ENCODE data around the gene CDH4.
"Not testable (repeated sequence)": the region's sequence is repeated elsewhere in the genome, so short reads cannot be mapped to it uniquely, and the experiment has no call there.

CDH4 gene

DNA sequence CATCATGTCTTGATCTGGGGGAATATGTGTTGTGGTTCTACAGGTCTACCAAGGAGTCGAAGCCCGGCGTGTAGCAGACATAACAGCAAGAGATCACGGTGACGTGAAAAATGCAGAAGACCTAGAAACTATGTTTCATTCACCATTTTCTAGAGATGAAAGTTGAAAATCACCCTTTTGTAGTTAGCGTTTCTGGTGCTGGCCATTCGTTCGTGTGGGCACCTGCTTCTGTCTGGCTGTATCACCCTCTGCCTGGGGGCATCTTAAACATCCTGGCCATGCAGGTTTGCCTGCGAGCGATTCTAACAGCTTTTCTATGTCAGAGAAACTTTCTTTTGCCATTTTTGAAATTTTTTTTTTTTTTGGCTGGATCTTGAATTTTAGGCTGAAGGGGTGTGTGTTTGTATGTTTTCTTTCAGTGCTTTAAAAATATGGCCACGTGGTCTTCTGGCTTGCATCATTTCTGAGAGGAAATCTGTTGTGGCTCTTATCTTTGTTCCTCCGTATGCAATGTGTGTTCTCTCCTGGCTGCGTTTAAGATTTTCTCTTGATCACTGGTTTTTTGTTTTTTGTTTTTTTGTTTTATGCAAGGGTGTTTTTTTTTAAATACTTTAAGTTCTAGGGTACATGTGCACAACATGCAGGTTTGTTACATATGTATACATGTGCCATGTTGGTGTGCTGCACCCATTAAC, 226.7 kb downstream of the CDH4 start:
- TF ChIP-seq ZNF16 (tag by site-specific recombination; IDR thresholded peaks at IDR 0.05; ENCODE audit: low read depth) (no peak), ZNF791 (tag by site-specific recombination; IDR thresholded peaks at IDR 0.05) (peak; percentile 82), REPIN1 (tag by site-specific recombination; IDR thresholded peaks at IDR 0.05; ENCODE audit: low read depth) (no peak)
- Histone ChIP-seq H3K9me3 (ENCODE audit: control insufficient read depth, insufficient read depth, low read depth, low read length) (no peaks in the 10 kb centered on the region), H3K36me3 (ENCODE audit: control insufficient read depth in 2 of 2, insufficient read depth in 1 of 2, low read length in 2 of 2) (no peaks in the 10 kb centered on the region), H3K4me3 (ENCODE audit: low read depth, low read length) (no peak overlapping the region), H3K4me1 (ENCODE audit: control insufficient read depth, insufficient read depth, low read length) (no peaks in the 10 kb centered on the region), H3K27ac (ENCODE audit: extremely low read depth, low read depth, low read length) (no peak overlapping the region)
- ChIA-PET CTCF (no interaction called here), POLR2A (no interaction called here)

DNA sequence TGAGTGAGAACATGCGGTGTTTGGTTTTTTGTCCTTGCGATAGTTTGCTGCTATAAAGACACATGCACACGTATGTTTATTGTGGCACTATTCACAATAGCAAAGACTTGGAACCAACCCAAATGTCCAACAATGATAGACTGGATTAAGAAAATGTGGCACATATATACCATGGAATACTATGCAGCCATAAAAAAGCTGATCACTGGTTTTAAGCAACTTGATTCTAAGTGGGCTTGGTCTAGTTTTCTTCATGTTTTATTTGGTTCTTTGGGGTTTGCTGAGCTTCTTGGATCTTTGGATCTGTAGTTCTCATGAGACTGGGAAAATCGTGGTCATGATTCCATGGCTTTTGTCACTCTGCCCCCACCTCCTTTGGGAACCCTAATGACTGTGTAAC, 227.4 kb downstream of the CDH4 start:
- H3K4me1 ChIP-seq (ENCODE audit: control insufficient read depth, insufficient read depth, low read length); CTCF ChIA-PET; H3K4me3 ChIP-seq (ENCODE audit: low read depth, low read length); H3K36me3 ChIP-seq (ENCODE audit: control insufficient read depth in 2 of 2, insufficient read depth in 1 of 2, low read length in 2 of 2); H3K27ac ChIP-seq (ENCODE audit: extremely low read depth, low read depth, low read length); POLR2A ChIA-PET; H3K9me3 ChIP-seq (ENCODE audit: control insufficient read depth, insufficient read depth, low read depth, low read length): not testable (repeated sequence)
- TF ChIP-seq ZNF146 (tag by site-specific recombination; IDR thresholded peaks at IDR 0.05) = peak; percentile 78

DNA sequence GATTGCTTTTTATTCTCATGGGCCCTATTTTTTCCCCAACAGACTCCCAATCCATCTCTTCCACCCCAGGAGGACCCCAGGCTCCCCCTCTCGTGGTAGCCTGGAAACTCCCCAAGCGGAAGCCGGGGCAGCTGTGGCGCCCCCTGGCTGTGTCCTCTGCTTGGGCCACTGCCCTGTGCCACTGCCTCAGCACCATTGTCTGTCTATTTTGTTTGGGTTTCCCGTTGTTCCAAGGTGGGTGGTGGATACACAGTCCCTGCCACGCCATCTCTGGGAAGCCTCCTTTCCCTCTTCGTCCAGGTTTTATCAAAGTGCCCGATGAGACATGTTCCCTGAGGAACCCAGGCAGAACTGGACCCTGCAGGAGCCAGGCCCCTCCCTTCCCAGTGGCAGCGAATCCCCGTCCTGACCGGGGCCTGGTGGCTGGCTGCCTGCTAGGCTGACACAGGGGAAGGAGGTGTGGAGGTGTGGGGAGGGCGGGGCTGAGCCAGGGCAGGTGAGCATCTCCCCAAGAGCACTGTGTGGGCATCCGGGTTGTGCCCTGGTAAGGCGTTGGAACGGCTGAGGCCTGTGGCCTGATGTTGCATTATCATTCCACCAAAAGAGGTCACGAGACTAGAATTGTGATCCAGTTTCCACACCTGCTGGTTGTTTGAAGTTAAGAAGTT, 228.2 kb downstream of the CDH4 start:
- Histone ChIP-seq H3K9me3 (ENCODE audit: control insufficient read depth, insufficient read depth, low read depth, low read length) (no peaks in the 10 kb centered on the region), H3K27ac (ENCODE audit: extremely low read depth, low read depth, low read length) (no peak overlapping the region), H3K4me3 (ENCODE audit: low read depth, low read length) (no peak overlapping the region), H3K4me1 (ENCODE audit: control insufficient read depth, insufficient read depth, low read length) (no peaks in the 10 kb centered on the region), H3K36me3 (ENCODE audit: control insufficient read depth in 2 of 2, insufficient read depth in 1 of 2, low read length in 2 of 2) (no peaks in the 10 kb centered on the region)
- CTCF ChIA-PET = no interaction called here
- no peak for TF ChIP-seq ZNF184 (tag by site-specific recombination; IDR thresholded peaks at IDR 0.05)
- TF ChIP-seq, protein P1, sequence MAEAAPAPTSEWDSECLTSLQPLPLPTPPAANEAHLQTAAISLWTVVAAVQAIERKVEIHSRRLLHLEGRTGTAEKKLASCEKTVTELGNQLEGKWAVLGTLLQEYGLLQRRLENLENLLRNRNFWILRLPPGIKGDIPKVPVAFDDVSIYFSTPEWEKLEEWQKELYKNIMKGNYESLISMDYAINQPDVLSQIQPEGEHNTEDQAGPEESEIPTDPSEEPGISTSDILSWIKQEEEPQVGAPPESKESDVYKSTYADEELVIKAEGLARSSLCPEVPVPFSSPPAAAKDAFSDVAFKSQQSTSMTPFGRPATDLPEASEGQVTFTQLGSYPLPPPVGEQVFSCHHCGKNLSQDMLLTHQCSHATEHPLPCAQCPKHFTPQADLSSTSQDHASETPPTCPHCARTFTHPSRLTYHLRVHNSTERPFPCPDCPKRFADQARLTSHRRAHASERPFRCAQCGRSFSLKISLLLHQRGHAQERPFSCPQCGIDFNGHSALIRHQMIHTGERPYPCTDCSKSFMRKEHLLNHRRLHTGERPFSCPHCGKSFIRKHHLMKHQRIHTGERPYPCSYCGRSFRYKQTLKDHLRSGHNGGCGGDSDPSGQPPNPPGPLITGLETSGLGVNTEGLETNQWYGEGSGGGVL (tag by site-specific recombination; IDR thresholded peaks at IDR 0.05) = no peak
- TF ChIP-seq ZBTB17 (tag by site-specific recombination; IDR thresholded peaks at IDR 0.05) = no peak
- no peak for TF ChIP-seq ZNF2 (tag by site-specific recombination; IDR thresholded peaks at IDR 0.05)
- TF ChIP-seq, protein P2, sequence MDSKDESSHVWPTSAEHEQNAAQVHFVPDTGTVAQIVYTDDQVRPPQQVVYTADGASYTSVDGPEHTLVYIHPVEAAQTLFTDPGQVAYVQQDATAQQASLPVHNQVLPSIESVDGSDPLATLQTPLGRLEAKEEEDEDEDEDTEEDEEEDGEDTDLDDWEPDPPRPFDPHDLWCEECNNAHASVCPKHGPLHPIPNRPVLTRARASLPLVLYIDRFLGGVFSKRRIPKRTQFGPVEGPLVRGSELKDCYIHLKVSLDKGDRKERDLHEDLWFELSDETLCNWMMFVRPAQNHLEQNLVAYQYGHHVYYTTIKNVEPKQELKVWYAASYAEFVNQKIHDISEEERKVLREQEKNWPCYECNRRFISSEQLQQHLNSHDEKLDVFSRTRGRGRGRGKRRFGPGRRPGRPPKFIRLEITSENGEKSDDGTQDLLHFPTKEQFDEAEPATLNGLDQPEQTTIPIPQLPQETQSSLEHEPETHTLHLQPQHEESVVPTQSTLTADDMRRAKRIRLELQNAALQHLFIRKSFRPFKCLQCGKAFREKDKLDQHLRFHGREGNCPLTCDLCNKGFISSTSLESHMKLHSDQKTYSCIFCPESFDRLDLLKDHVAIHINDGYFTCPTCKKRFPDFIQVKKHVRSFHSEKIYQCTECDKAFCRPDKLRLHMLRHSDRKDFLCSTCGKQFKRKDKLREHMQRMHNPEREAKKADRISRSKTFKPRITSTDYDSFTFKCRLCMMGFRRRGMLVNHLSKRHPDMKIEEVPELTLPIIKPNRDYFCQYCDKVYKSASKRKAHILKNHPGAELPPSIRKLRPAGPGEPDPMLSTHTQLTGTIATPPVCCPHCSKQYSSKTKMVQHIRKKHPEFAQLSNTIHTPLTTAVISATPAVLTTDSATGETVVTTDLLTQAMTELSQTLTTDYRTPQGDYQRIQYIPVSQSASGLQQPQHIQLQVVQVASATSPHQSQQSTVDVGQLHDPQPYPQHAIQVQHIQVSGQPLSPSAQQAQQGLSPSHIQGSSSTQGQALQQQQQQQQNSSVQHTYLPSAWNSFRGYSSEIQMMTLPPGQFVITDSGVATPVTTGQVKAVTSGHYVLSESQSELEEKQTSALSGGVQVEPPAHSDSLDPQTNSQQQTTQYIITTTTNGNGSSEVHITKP (tag by site-specific recombination; IDR thresholded peaks at IDR 0.05) = no peak
- TF ChIP-seq ZNF112 (tag by site-specific recombination; IDR thresholded peaks at IDR 0.05) = no peak
- TF ChIP-seq, protein P3, sequence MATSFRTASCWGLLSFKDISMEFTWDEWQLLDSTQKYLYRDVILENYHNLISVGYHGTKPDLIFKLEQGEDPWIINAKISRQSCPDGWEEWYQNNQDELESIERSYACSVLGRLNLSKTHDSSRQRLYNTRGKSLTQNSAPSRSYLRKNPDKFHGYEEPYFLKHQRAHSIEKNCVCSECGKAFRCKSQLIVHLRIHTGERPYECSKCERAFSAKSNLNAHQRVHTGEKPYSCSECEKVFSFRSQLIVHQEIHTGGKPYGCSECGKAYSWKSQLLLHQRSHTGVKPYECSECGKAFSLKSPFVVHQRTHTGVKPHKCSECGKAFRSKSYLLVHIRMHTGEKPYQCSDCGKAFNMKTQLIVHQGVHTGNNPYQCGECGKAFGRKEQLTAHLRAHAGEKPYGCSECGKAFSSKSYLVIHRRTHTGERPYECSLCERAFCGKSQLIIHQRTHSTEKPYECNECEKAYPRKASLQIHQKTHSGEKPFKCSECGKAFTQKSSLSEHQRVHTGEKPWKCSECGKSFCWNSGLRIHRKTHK (tag by site-specific recombination; IDR thresholded peaks at IDR 0.05) = no peak
- TF ChIP-seq HOXC10 (CRISPR knock-in tag; IDR thresholded peaks at IDR 0.05) = no peak
- TF ChIP-seq ZNF274 (IDR thresholded peaks at IDR 0.05; ENCODE audit: low read length) = no peak
- TF ChIP-seq ZNF274 (tag by site-specific recombination; IDR thresholded peaks at IDR 0.05; ENCODE audit: borderline replicate concordance) = no peak
- TF ChIP-seq, protein P4, sequence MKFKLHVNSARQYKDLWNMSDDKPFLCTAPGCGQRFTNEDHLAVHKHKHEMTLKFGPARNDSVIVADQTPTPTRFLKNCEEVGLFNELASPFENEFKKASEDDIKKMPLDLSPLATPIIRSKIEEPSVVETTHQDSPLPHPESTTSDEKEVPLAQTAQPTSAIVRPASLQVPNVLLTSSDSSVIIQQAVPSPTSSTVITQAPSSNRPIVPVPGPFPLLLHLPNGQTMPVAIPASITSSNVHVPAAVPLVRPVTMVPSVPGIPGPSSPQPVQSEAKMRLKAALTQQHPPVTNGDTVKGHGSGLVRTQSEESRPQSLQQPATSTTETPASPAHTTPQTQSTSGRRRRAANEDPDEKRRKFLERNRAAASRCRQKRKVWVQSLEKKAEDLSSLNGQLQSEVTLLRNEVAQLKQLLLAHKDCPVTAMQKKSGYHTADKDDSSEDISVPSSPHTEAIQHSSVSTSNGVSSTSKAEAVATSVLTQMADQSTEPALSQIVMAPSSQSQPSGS (tag by site-specific recombination; IDR thresholded peaks at IDR 0.05; ENCODE audit: low read depth) = no peak
- TF ChIP-seq ZFP3 (tag by site-specific recombination; IDR thresholded peaks at IDR 0.05; ENCODE audit: low read depth) = no peak
- TF ChIP-seq ZNF19 (tag by site-specific recombination; IDR thresholded peaks at IDR 0.05; ENCODE audit: low read depth) = no peak
- TF ChIP-seq ZNF416 (tag by site-specific recombination; IDR thresholded peaks at IDR 0.05) = no peak
- TF ChIP-seq GLIS2 (tag by site-specific recombination; IDR thresholded peaks at IDR 0.05) = no peak
- no peak for TF ChIP-seq ZNF654 (tag by site-specific recombination; IDR thresholded peaks at IDR 0.05; ENCODE audit: low read depth)
- TF ChIP-seq ZNF248 (tag by site-specific recombination; IDR thresholded peaks at IDR 0.05) = no peak
- no peak for TF ChIP-seq ZIC2 (tag by site-specific recombination; IDR thresholded peaks at IDR 0.05)
- POLR2A ChIA-PET = no interaction called here
